ENCODE results near the gene FBXO46.

Gene FBXO46, protein sequence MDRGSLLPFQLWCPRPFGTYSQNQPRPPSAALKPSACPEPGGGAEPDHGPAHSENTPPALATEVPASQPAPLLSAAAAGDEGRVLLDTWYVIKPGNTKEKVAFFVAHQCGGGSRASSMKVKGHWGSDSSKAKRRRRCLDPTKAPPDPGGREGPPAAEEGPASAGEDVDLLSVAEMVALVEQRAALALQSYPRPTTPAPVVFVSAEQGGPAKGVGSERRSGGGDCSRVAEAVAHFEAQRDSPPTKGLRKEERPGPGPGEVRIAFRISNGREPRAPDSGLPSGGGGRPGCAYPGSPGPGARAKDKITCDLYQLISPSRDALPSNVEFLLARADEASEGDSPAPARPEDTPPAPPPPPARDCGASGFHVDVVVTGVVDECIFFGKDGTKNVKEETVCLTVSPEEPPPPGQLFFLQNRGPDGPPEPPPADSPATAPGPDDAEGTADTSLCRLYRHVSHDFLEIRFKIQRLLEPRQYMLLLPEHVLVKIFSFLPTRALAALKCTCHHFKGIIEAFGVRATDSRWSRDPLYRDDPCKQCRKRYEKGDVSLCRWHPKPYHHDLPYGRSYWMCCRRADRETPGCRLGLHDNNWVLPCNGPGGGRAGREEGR

DNA sequence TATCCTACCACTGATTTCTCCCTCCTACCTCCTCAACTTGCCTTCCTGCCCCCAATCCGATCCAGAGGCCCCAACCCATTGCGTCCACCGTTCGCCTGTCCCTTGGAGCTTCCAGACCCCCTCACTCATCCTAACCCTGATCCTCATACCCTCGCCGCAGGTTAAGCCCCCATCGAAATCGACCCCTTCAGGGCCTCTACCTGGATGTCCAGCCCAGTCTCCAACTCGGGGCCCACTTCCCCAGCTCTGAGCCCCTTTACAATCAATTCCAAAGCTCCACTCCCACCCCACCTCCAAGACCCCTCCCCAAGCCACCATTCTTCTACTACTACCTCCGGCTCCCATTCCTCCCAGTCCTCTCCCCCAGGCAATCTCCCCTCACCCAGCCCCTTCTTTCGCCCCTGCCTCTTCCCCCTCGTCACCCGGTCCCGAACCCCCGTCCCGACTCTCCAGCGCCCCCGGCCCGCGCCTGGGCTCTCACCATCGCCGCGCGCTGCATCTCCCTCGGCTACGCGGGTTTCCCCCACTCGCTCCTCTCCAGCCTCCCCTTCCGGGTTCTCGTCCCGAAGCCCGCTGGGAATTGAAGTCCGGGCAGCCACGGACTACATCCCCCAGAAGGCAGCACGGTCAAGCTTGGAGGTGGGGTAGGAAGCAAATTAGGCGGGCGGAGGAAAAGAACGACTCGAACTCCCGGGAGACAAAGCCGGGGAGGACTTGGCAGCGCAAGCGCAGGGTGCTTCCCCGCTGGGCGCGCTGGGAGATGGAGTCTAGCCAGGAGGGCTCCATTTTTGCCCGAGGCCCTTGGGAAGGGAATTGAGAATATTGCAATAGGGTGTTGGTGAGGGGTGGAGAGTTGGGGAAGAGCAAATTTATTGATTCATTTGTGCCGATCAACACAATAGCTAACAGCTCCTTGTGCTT, at the start of gene FBXO46:
Gene FBXO46 (minus strand): TSS at position 529 of the 921 bp plus-strand sequence. CDS start 17,401 bp downstream, outside the sequence.
- peak; percentile 96 for DNase-seq

DNA sequence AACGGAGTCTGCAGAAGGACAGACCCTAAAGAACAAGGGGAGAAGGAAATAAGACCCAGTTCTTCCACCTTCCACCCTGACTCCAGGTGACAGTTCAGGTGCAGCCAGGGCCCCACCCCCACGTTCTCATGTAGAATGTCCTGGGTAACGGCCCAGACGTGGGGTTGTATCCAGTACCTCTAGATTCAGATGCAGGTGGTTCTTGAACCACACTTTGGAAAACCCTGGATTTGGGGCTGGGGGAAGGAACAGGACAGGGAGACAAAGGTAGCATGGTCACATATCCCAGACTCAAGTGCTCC, 49.4 kb upstream of the FBXO46 start:
- no peak for DNase-seq

DNA sequence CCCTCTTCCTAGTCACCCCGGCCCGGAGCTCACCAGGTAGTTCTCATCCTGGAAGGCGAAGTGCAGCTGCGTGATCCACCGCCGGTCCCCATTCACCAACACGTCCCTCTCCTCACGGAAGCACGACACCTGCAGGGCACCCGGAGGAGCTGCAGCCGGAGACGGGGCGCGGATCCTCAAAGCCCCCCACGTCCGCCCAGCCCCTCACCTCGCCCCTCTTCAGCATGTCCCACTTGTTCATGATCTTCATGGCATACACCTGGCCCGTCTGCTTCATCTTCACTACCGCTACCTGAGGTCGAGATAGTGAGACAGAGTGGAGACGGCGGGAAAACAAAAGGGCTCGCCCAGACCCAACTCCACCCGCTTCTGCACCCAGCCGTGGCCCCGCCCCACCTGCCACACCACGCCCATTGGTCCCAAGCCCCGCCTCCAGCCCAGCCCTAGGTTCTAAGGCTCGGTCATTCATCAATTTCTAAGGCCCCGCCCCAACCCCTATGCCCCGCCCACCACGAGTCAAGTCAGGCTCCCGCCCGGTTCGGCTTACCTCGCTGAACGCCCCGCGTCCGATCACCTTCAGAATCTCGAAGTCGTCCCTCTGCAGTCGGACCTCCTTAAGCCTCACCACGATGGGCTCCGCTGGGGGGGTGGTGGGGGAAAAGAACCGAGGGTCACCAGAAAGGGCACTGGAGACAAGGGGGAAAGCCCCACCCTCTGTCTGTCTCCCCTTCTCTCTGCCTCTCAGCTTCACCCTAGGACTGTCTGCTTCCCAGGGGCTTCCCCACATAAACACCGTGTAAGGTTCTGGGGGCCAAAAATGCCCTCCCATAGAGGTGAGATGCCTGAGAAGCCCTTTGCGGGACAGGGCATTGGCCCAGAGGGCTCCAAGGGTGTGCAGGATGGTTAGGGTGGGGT, 48.8 kb upstream of the FBXO46 start:
- DNase-seq = peak; percentile 94

DNA sequence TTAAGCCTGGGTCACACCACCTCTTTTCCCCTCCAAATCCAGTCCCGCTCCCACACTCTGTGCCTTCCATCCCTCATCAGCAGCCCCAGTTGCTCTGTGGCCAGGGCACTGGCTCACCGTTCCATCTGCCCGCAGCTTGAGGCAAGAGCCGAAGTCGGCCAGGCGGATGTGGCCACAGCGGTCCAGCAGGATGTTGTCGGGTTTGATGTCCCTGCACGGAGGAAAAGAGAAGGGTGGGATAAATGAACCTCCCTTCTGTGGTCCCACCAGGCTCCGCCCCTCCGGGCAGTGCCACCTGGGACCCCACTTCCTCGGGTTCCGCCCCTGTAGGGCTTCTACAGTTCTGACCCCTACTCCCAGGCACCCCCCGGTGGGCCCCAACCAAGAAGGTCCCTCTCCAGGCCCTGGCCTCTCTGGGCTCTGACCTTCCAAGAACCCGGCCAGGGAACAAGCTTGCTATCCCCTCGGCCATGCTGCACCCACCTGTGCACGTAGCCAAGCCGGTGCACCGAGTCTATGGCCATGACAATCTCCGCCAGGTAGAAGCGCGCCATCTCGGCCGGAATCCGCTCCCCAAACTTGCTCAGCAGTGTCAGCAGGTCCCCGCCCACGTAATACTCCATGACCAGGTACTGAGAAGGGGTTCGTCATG, 47.4 kb upstream of the FBXO46 start:
- DNase-seq = no peak

DNA sequence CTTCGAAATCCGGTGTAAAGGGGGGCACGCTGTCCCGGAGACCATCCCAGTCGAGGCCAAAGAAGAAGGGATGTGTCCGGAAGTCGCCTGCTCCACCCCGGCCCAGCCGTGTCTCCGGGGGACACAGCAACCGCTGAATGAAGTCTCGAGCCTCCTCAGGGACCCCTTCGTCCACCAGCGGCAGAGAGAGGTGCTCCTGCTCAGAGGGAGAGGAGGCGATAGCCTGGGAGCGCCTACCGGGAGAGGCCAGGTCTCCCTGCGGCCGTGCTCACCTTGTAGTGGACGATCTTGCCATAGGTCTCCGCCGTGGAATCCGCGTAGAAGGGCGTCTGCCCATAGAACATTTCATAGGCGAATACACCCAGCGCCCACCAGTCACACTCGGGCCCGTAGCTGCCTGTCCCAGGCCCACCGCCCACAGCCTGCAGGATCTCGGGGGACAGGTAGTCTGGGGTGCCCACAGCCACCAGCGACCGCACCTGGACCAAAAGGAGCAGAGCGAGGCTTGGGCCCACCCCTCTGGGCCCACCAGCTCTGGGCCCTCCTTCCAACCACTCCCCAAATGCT, 46.8 kb upstream of the FBXO46 start:
- no peak for DNase-seq

DNA sequence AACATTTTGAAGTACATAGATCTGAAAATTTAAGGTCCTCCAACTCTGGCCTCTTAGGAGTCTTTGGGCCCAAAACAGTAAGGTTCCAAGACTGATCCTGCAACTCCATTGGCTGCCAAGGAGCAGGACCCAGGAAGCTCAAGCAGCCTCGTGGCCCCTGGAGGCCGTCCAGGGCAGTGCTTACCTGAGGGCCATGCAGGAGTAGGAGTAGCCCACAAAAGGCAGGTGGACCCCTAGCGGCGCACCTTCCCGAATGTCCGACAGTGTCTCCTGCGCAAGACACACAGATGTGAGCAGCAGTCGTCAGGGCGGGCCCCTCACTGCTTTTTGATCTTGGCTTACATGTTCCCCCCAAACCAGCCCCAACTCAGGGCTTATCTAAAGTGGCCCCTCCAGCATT, 44.1 kb upstream of the FBXO46 start:
- DNase-seq = no peak

DNA sequence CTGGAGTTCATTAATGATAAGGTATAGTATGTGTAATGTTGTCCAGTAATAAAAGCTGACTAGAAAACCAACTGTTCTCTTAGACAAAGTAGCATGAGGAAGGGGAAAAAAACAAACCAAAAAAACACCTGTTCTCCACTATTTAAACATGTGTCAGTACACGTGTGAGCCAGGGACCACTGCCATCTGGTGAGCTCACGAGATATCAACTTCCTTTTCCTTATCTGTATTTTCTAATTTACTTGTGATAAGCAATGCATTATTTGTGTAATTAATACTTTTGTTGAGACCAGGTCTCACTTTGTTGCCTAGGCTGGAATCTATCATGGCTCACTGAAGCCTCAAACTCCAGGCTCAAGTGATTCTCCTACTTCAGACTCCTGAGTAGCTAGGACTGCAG, 42.7 kb upstream of the FBXO46 start:
- DNase-seq = no peak

DNA sequence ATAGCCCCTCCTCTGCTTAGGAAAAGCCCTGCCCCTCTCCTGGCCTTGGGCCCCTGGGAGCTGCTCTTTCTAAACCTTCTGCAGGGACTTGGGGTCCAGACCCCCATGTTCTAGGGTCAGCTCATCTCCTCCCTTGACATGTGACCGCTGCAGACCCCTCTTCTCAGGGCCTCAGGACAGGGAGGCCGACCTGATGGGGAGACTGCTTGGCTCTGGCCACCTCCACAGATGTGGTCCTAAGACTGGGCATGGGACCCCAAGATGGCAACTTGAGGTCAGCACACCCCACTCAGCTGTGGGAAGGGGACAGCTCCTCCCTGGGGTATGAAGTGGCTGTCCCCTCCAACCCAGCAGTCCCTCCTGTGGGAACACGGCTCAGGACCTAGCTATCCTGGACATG, 42.2 kb upstream of the FBXO46 start:
- DNase-seq = no peak

DNA sequence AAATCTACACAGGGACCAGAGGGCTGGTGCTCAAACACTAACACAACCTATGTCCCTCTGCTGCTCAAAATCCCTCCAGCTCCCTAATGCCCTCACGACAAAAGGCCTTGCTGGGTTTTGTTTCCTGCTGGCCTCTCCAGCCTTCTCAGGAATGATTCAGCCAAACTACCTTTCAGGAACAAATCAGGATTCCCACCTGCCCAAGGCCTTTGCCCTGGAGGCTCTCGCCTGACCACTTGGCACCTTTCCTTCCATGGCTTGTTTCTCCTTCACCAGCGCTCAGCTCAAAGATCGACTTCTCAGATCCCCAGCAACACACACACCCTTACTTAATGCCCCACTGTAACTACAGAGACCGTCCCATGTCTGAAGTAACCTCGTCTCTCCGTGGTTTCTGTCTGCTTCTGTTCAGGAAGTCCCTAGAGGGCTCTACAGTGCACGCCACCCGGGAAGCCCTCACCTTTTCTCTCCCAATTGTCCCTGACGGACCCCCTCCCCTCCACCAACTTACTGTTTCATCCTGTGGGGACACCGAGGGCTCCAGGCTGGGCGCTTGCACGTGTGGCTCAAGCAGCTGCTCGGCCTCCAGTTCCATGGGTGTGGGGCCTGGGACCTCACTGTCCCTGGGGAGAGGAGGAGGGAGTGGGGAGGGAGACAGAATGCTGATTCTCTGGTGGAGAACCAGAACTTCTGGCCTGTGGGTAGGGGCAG, 41.6 kb upstream of the FBXO46 start:
- no peak for DNase-seq

DNA sequence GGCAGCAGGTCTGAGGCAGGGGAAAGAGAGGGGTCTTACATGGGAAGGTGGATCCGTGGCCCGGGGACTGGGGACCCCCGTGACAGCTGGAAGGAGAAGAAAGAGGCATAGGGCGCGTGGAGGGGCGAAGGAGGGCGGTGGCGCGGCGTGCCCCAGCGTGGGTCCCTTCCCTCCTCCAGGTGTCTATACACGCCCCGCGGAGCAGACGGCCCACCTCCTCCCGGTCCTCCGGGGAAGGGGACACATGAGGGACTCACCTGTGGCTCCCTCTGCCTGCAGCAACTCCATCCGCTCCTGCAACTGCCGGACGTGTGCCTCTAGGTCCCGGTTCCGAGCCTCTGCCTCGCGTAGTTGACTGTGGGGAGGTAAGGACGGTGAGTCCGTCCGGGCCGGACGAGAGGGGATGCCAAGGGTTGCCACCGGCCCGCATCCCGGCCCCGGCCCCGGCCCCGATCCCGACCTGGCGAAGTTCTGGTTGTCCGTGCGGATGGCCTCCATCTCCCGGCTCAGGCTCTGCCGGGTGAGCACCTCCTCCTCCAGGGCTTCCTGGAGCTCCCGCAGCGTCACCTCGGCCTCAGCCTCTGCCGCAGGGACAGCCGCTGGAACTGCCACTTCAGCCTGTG, 40.7 kb upstream of the FBXO46 start:
- no peak for DNase-seq

DNA sequence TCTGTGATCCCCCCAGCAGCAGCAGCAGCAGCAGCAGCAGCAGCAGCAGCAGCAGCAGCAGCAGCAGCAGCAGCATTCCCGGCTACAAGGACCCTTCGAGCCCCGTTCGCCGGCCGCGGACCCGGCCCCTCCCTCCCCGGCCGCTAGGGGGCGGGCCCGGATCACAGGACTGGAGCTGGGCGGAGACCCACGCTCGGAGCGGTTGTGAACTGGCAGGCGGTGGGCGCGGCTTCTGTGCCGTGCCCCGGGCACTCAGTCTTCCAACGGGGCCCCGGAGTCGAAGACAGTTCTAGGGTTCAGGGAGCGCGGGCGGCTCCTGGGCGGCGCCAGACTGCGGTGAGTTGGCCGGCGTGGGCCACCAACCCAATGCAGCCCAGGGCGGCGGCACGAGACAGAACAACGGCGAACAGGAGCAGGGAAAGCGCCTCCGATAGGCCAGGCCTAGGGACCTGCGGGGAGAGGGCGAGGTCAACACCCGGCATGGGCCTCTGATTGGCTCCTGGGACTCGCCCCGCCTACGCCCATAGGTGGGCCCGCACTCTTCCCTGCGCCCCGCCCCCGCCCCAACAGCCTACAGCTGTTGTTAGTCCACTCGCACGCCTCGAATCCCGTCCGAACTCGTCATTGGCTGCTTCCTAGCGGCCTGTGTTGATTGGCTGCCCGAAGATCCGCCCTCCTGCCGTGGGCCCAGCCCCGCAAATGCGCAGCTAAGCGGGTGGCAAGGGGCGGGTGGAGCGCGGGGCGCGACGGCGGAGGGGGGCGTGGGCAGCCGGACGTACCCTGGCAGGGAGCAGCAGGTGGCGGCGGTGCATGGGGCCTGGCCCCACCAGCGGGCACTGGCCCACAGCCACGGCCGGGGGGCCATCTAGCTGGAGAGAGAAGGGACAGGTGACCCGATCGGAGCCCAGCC, 39.8 kb upstream of the FBXO46 start:
- DNase-seq = peak; percentile 92

DNA sequence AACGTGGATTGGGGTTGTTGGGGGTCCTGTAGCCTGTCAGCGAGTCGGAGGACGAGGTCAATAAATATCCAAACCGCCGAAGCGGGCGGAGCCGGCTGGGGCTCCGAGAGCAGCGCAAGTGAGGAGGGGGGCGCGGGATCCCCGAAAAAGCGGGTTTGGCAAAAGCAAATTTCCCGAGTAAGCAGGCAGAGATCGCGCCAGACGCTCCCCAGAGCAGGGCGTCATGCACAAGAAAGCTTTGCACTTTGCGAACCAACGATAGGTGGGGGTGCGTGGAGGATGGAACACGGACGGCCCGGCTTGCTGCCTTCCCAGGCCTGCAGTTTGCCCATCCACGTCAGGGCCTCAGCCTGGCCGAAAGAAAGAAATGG, 39.1 kb upstream of the FBXO46 start:
- DNase-seq = no peak

DNA sequence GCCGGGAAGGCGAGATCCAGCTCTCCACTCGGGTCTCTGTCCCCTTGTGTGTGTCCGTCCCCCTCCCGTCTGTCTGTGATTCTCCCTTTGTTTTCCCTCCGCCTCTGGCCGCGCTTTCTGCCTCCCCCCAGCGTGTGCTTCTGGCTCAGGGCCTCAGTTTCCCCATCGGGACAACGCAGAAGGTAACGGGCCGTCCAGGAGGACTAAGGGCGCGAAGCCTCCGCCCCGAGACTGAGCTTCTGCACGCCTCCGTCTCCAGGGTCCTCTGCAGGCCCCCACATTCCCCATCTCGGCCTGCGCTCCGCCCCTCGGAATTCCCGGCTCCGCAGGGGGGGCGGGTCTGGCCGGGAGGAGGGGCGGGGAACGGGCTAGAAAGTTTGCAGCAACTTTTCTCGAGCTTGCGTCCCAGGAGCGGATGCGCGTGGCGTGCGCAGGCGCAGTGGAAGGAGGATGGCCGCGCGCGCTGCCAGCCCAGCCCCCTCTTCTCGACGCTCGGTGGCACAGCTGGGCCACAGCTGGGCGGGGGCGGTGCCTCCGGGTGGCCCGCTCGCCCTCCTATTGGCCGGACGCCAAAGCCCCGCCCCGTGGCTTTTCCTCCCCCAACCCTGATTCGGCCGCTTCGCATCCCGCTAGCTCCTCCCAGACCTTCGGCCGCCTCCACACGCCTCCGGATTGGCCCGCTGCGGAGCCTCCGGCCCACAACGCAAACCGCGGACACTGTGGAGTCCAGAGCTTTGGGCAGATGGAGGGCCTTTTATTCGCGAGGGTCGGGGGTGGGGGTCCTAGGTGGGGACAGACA, 38.5 kb upstream of the FBXO46 start, which contains the start of gene SIX5:
Gene SIX5 (minus strand): TSS at position 269 of the 799 bp plus-strand sequence. CDS start 408 bp downstream, outside the sequence.
- peak; percentile 97 for DNase-seq

DNA sequence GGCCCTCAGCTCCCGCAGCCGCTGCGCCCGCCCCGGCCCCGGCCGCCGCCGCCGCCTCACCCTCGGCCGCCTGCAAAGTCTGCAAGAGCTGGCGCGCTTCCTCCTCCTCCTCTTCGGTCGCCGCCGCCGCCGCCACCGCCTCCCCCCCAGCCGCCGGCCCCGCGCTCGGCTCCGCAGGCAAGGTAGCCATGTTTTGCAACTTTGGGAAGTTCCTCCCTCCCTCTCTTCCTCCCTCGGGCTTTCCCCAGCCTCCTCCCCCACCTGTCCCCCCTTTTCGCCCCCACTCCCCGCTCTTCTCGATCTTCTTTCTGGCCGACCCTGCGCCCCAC, 37.9 kb upstream of the FBXO46 start:
- no peak for DNase-seq

DNA sequence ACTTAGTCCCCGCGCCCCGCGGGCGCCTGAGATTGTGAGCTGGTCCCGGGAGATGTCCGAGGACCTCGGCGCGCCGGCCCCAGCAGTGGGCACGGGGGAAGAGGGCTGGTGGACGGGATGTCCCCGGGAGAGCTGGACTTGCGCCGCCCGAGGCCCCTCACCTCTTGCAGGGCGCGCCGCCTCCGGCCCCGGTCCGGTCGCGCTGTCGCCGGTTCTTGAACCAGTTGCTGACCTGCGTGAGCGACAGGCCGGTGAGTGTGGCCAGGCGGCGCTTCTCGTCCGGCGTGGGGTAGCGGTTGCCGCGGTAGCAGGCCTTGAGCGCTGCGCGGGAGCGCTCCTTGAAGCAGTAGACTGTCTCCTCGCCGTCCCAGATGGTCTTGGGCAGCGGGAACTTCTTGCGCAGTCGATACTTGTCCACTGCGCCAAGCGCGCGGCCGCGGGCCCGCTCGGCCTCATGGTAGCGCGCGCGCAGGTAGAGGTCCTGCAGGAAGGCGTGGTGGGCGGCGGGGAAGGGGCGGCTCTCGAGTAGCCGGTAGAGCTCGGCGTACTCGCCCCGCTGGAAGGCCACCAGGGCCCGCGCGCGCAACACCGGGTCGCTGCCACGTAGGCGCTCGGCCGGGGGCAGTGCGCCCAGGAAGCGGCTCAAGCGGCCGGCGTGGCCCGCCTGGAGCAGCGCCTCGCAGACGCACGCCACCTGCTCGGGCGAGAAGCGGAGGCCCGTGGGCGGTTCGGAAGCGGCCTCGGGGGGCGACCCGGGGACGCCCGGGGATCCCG, 37.4 kb upstream of the FBXO46 start:
- peak; percentile 62 for DNase-seq

DNA sequence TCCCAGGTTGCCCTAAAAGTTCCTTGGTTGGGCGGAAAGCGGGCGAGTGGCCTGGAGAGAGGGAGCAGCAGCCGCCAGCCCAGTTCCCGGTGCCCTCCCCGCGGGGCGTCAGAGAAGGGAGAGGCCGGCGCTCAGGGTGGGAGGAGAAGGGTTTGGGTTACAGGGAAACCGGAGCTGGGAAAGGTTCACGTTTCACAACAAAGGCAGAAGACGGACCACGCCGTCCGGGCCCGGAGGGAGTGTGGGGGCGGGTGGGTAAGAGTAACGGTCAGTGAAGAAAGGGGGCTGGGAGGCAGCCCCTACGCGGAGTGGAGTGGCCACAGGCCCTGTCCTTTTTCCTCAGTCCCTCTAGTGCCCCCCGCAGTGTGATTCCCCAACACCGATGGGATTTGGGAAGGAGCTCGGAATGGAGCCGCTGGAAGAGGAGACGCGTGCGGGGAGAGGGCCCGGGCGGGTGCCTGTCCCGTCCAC, 36.7 kb upstream of the FBXO46 start:
- DNase-seq = no peak

DNA sequence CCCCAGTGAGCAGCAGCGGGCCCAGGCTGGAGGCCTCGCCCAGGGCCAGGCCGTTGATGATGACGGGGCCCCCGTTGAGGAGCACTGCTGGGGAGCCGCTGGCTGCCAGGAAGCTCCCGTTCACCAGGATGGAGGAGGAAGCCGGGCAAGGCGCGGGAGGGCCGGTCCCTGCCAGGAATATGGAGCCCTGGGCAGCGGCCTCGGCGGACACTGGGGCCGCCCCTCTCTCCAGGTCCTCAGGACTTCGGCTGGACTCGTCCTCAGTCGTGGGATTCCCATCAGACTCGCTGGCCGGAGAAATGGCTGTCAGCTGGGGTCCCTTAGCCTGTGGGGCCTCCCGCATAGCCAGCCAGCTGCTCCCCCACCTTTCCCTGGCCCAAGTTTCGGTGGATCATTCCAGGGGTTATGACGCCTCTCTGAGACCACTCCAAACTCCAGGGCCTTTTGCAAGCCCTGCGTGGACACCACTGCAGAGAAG, 36.2 kb upstream of the FBXO46 start:
- DNase-seq = no peak
